Smooth muscle cell (in vitro differentiated cells): ENCODE measurements around the gene CAMK2A. TPM values are rescaled to one million over a fixed set of nuclear protein-coding genes. Genes with fewer than 3 reads are reported as not detected.

Experiments
- DNase-seq: peaks from one replicate; lab custom pipeline; 2025; ENCODE audit not compliant: unreplicated experiment; lab: John Stamatoyannopoulos, UW
- H2AFZ ChIP-seq: fragments of 200-600 bp; sonication (generic); 2 replicates; pipeline ENCODE4 v1.6.0; 2016; ENCODE audit warnings: antibody characterized with exemption, low read depth, mild to moderate bottlenecking
- H3F3A ChIP-seq: fragments of 200-600 bp; sonication (generic); 2 replicates; pipeline ENCODE4 v1.6.0; 2017; ENCODE audit warnings: antibody characterized with exemption, low read depth
- H3K27ac ChIP-seq: fragments of 200-600 bp; sonication (generic); 2 replicates; pipeline ENCODE4 v1.5.1; 2016; ENCODE audit warnings: low read depth, mild to moderate bottlenecking
- H3K27me3 ChIP-seq: fragments of 200-600 bp; sonication (generic); 2 replicates; pipeline ENCODE4 v1.6.1; 2016; ENCODE audit warnings: low read depth, mild to moderate bottlenecking
- H3K36me3 ChIP-seq: fragments of 200-600 bp; sonication (generic); 2 replicates; pipeline ENCODE4 v1.5.1; 2016; ENCODE audit warnings: low read depth
- H3K4me1 ChIP-seq: fragments of 200-600 bp; sonication (generic); 2 replicates; pipeline ENCODE4 v1.5.1; 2016; ENCODE audit warnings: low read depth
- H3K4me2 ChIP-seq: fragments of 200-600 bp; sonication (generic); 2 replicates; pipeline ENCODE4 v1.6.0; 2016; ENCODE audit warnings: mild to moderate bottlenecking
- H3K4me3 ChIP-seq: fragments of 200-600 bp; sonication (generic); 2 replicates; pipeline ENCODE4 v1.5.1; 2016; ENCODE audit warnings: mild to moderate bottlenecking
- H3K79me2 ChIP-seq: fragments of 200-600 bp; sonication (generic); 2 replicates; pipeline ENCODE4 v1.6.0; 2016; ENCODE audit warnings: low read depth, mild to moderate bottlenecking
- H3K9ac ChIP-seq: fragments of 200-600 bp; sonication (generic); 2 replicates; pipeline ENCODE4 v1.6.0; 2016; ENCODE audit warnings: low read depth
- H3K9me3 ChIP-seq: fragments of 200-600 bp; sonication (generic); replicated peaks from 2 replicates; pipeline ENCODE4 v1.5.1; 2016; ENCODE audit warnings: low read depth
- H4K20me1 ChIP-seq: fragments of 200-600 bp; sonication (generic); 2 replicates; pipeline ENCODE4 v1.6.0; 2016; ENCODE audit warnings: low read depth
- CTCF ChIP-seq: fragments of 200-600 bp; sonication (generic); IDR thresholded peaks from 2 replicates; pipeline ENCODE4 v1.5.1; 2017; ENCODE audit warnings: borderline replicate concordance, mild to moderate bottlenecking, antibody characterized with exemption; ENCODE audit not compliant: insufficient read depth, poor library complexity, severe bottlenecking
- WGBS: methylation state at CpG from one replicate; pipeline ENCODE4 v1.1.7; 2016; ENCODE audit warnings: low lambda C conversion rate; 5-methylcytosine and 5-hydroxymethylcytosine counted together
- polyA plus RNA-seq: library from polyadenylated mRNA; unstranded; fragments of >200 nt; fragmentation: Nextera tagmentation; extraction: Ambion mirVana; gene quantifications from 2 replicates; pipeline ENCODE4 v1.2.1, GENCODE V29; 2016
- total RNA-seq: library from RNA; depleted of rRNA; stranded (reverse); fragments of >200 nt; gene quantifications from 2 replicates; pipeline ENCODE4 v1.2.3, GENCODE V29; 2014

CAMK2A gene
- total and polyA plus RNA-seq, 2 experiments from 2014 or later: 0.83 to 1.6 TPM

- Histone ChIP-seq H3K9ac (no peak overlapping the region), H2AFZ (no peak overlapping the region), H3K9me3 (no peaks in the 10 kb centered on the region), H3K4me2 (no peak overlapping the region), H3K27ac (no peak overlapping the region), H3K4me3 (no peak overlapping the region), H3K4me1 (no peaks in the 10 kb centered on the region), H4K20me1 (no peaks in the 10 kb centered on the region), H3K79me2 (no peaks in the 10 kb centered on the region), H3F3A (no peaks in the 10 kb centered on the region), H3K36me3 (no peaks in the 10 kb centered on the region), H3K27me3 (no peaks in the 10 kb centered on the region)
- DNase-seq: no peak
- no peak for TF ChIP-seq CTCF
- 82% methylated on average over 9 of the region's 10 CpGs for WGBS
These were observed 73.3 kb downstream of the CAMK2A start for GRCh38 chr5:150215979-150216944.

DNA sequence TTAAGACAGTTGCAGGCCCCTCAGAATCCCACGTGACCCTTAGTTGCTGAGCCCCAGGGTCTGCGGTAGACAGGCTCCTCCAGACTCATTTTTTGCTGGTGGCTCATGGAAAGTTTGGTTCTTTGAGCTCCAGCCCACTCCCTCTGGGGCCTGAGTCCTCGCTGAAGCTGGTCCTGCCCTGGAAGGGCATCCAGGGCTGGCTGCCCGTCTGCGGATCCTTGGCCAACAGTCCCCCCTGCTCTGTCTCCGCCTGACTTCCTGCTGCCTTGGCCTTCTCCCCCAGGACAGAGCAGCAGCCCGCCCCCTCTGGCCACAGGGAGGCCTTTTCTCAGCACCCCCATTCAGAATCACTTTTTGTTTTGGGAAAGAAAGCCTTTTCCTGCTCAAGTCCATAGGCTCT is 75.3 kb downstream of the CAMK2A start:
- no peak overlapping the region for H3K4me3 ChIP-seq
- no peaks in the 10 kb centered on the region for H3K27me3 ChIP-seq
- no peaks in the 10 kb centered on the region for H4K20me1 ChIP-seq
- peaks cover 2% of the 10 kb centered on the region for H3F3A ChIP-seq
- peak overlapping the region; percentile 26 for H3K4me2 ChIP-seq
- H3K4me1 ChIP-seq: no peaks in the 10 kb centered on the region
- TF ChIP-seq CTCF: peak; percentile 20
- H3K27ac ChIP-seq: peak overlapping the region; percentile 91
- H3K79me2 ChIP-seq: no peaks in the 10 kb centered on the region
- 28% methylated on average over 7 of the region's 7 CpGs for WGBS
- H3K9ac ChIP-seq: peak overlapping the region; percentile 58
- H3K9me3 ChIP-seq: no peaks in the 10 kb centered on the region
- DNase-seq: no peak
- no peaks in the 10 kb centered on the region for H3K36me3 ChIP-seq
- H2AFZ ChIP-seq: no peak overlapping the region

- 22% methylated on average over 6 of the region's 6 CpGs for WGBS
- H3K36me3 ChIP-seq: no peaks in the 10 kb centered on the region
- H3F3A ChIP-seq: peaks cover 3% of the 10 kb centered on the region
- TF ChIP-seq CTCF: no peak
- H3K9ac ChIP-seq: peak overlapping the region; percentile 72
- H3K27ac ChIP-seq: peak overlapping the region; percentile 91
- peaks cover 5% of the 10 kb centered on the region for H3K4me1 ChIP-seq
- H4K20me1 ChIP-seq: no peaks in the 10 kb centered on the region
- no peak for DNase-seq
- H3K4me3 ChIP-seq: no peak overlapping the region
- no peak overlapping the region for H2AFZ ChIP-seq
- H3K79me2 ChIP-seq: no peaks in the 10 kb centered on the region
- H3K9me3 ChIP-seq: no peaks in the 10 kb centered on the region
- peak overlapping the region; percentile 37 for H3K4me2 ChIP-seq
- no peaks in the 10 kb centered on the region for H3K27me3 ChIP-seq
These were observed 76.0 kb downstream of the CAMK2A start for GRCh38 chr5:150213530-150213929.
